Right lobe of liver (tissue), 4 donors: Measurements from ENCODE around the gene PFN1.

Experiments
- CTCF ChIP-seq, 4 donors: fragments of 200-600 bp in 3 of 4; fragments of 450-650 bp in 1 of 4; IDR thresholded peaks; one replicate each; pipeline versions ENCODE4 v1.5.1 to v1.8.0; 2016 to 2022; ENCODE audit warnings: antibody characterized with exemption in 4 of 4, mild to moderate bottlenecking in 2 of 4
- POLR2A ChIP-seq: fragments of 450-650 bp; IDR thresholded peaks from one replicate; pipeline ENCODE4 v1.6.1; 2017; ENCODE audit warnings: antibody characterized with exemption, mild to moderate bottlenecking
- donor health status: DM: no; HTN: no; CAD: no.
- donor health status: DM: no; HTN: no; CAD: no.
- donor health status: DM: no; HTN: yes; CAD: no.

GRCh38 chr17:4972322-4972721 lies 24.0 kb upstream of the PFN1 start:
- no peak for TF ChIP-seq CTCF (IDR thresholded peaks at IDR 0.05)
- no peak for TF ChIP-seq POLR2A
